ENCODE results near the gene DLG2.

DNA sequence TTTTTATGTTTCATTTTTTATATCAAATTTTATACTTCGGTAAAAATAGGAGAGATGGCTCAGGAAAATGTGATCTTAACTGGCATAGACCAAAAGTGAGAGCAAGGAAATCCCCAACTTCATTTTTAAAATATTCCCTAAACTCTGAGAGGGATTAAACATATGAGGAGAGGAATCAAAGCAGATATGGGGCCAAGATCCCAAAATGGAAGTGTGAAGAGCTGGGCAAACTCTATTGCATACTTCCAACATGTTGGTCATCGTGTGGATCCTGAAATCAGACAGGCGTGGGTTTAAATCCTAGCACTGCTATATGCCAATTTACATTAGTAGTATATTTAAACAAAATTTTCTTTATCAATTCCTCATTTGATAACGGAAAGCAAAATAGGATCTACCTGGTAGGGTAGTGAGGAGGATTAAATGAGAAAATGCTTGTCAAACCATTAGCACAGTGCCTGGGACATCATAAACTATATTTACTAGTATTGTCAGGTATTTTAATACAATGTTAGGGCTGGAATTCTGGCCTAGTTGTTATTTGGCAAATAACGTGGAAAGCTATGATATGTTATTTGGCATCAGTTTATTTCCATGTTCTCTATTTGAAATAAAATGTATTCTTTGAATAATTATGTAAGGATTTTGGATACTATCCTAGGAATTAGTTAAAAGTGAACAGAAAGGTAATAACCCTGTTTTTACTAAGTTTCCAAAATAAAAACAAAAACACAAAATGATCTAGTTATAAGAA is 1948.1 kb downstream of the DLG2 start:
- TF ChIP-seq, protein P1, sequence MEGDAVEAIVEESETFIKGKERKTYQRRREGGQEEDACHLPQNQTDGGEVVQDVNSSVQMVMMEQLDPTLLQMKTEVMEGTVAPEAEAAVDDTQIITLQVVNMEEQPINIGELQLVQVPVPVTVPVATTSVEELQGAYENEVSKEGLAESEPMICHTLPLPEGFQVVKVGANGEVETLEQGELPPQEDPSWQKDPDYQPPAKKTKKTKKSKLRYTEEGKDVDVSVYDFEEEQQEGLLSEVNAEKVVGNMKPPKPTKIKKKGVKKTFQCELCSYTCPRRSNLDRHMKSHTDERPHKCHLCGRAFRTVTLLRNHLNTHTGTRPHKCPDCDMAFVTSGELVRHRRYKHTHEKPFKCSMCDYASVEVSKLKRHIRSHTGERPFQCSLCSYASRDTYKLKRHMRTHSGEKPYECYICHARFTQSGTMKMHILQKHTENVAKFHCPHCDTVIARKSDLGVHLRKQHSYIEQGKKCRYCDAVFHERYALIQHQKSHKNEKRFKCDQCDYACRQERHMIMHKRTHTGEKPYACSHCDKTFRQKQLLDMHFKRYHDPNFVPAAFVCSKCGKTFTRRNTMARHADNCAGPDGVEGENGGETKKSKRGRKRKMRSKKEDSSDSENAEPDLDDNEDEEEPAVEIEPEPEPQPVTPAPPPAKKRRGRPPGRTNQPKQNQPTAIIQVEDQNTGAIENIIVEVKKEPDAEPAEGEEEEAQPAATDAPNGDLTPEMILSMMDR (IDR thresholded peaks at IDR 0.05), result no peak
- no peak for TF ChIP-seq POLR2A (IDR thresholded peaks at IDR 0.05)
- TF ChIP-seq POLR2AphosphoS5 (IDR thresholded peaks at IDR 0.05), result no peak
